Fibroblast of pulmonary artery (primary cell): ENCODE measurements around the gene TTC3.

Source experiments
- DNase-seq: peaks from one replicate; pipeline ENCODE4 v3.0.0-alpha.2; 2010; ENCODE audit warnings: low read depth
- H3K4me3 ChIP-seq: replicated peaks from 2 replicates; pipeline ENCODE4 v1.5.1; 2011; ENCODE audit warnings: low read depth, mild to moderate bottlenecking, control low read depth, low read length, moderate library complexity
- TF ChIP-seq, protein P1 (sequence below): IDR thresholded peaks from 2 replicates; pipeline ENCODE4 v1.5.1; 2011; ENCODE audit warnings: mild to moderate bottlenecking, control low read depth, low read length, inconsistent platforms; ENCODE audit errors: missing control alignments

The TTC3 gene

GRCh38 chr21:37245151-37245550 is 172.1 kb downstream of the TTC3 start:
- H3K4me3 ChIP-seq: no peak overlapping the region
- TF ChIP-seq, protein P1, sequence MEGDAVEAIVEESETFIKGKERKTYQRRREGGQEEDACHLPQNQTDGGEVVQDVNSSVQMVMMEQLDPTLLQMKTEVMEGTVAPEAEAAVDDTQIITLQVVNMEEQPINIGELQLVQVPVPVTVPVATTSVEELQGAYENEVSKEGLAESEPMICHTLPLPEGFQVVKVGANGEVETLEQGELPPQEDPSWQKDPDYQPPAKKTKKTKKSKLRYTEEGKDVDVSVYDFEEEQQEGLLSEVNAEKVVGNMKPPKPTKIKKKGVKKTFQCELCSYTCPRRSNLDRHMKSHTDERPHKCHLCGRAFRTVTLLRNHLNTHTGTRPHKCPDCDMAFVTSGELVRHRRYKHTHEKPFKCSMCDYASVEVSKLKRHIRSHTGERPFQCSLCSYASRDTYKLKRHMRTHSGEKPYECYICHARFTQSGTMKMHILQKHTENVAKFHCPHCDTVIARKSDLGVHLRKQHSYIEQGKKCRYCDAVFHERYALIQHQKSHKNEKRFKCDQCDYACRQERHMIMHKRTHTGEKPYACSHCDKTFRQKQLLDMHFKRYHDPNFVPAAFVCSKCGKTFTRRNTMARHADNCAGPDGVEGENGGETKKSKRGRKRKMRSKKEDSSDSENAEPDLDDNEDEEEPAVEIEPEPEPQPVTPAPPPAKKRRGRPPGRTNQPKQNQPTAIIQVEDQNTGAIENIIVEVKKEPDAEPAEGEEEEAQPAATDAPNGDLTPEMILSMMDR: no peak
- DNase-seq: no peak

DNA sequence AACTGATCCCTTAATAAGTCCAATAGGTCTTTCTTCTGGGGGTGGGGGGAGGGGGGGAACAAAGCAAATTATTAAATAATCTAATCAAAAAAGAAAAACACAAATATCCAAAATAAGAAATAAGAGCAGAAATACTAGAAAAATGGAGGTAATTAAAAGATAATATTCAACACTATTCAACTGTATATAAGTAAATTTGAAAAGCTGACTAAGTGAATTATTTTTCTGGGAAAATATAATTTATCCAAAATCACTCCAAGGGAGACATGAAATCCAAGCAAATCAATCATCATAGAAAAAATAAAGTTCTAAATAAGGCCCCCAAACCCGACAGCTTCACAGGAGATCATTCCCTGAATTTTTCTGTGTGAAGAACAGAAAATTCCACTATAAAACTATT is 175.2 kb downstream of the TTC3 start:
- TF ChIP-seq, protein P1: no peak
- no peak overlapping the region for H3K4me3 ChIP-seq
- DNase-seq: no peak

- TF ChIP-seq, protein P1: no peak
- no peak for DNase-seq
- H3K4me3 ChIP-seq: no peak overlapping the region
Measured at GRCh38 chr21:37249112-37249904, 176.3 kb downstream of the TTC3 start.

DNA sequence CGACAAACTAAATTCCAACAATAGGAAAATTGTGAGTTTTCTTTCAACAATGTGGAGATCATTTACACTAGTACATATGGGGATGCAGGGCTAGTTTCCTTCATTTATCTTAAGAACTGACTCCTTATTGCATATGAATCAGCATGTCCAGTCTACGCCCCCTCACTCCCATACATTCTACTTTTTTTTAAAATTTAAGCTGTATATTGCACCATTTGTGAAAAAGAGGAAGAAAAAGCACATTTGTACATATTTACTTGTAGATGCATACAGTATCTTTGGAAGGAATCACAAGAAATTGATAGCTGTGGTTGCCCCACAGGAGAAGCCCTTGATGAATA is 178.2 kb downstream of the TTC3 start:
- TF ChIP-seq, protein P1: no peak
- DNase-seq: no peak
- H3K4me3 ChIP-seq: no peak overlapping the region
